B cell (primary cell): Measurements from ENCODE around the gene NAPA.

Experiments
- EZH2 ChIP-seq: IDR thresholded peaks from 2 replicates; pipeline ENCODE4 v1.6.1; 2012; ENCODE audit warnings: borderline replicate concordance, low read depth, mild to moderate bottlenecking, moderate library complexity, low read length; ENCODE audit not compliant: insufficient read depth, poor library complexity, severe bottlenecking
- TF ChIP-seq, protein P1 (sequence below): fragments of 200-600 bp; IDR thresholded peaks from one replicate; pipeline ENCODE4 v1.8.0; 2022; ENCODE audit warnings: antibody characterized with exemption, mild to moderate bottlenecking

DNA sequence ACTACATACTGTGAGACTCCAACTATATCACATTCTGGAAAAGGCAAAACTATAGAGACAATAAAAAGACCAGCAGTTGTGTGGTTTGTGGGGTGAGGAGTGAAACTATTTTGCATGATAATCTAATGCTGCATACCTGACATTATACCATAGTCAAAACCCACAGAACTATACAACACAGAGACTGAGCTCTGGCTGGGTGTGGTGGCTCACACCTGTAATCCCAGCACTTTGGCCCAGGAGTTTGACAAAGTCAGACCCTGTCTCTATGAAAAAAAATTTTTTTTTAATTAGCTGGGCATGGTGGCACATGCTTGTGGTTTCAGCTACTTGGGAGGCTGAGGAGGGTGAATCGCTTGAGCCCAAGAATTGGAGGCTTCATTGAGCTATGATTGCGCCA lies 46.1 kb upstream of the NAPA start:
- TF ChIP-seq, protein P1, sequence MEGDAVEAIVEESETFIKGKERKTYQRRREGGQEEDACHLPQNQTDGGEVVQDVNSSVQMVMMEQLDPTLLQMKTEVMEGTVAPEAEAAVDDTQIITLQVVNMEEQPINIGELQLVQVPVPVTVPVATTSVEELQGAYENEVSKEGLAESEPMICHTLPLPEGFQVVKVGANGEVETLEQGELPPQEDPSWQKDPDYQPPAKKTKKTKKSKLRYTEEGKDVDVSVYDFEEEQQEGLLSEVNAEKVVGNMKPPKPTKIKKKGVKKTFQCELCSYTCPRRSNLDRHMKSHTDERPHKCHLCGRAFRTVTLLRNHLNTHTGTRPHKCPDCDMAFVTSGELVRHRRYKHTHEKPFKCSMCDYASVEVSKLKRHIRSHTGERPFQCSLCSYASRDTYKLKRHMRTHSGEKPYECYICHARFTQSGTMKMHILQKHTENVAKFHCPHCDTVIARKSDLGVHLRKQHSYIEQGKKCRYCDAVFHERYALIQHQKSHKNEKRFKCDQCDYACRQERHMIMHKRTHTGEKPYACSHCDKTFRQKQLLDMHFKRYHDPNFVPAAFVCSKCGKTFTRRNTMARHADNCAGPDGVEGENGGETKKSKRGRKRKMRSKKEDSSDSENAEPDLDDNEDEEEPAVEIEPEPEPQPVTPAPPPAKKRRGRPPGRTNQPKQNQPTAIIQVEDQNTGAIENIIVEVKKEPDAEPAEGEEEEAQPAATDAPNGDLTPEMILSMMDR, result no peak
- no peak for TF ChIP-seq EZH2
